ENCODE results near the gene PSORS1C2. TPM values are rescaled to one million over a fixed set of nuclear protein-coding genes. Genes with fewer than 3 reads are reported as not detected.

Gene PSORS1C2
- total RNA-seq, 1 donor from 2014 or later: not detected

Other genes with a start within 250 kb of the PSORS1C2 start
- gene GTF2H4, start 230.9 kb downstream of the PSORS1C2 start, total RNA-seq: 35.9 and 36.0 TPM in 2 replicates
- gene VARS2, start 224.8 kb downstream of the PSORS1C2 start, total RNA-seq: 39.2 and 47.2 TPM in 2 replicates
- not detected in 2 replicates for gene SFTA2, start 206.9 kb downstream of the PSORS1C2 start, total RNA-seq
- not detected in 2 replicates for gene MUCL3, start 198.1 kb downstream of the PSORS1C2 start, total RNA-seq
- gene MUC21, start 155.3 kb downstream of the PSORS1C2 start, total RNA-seq: not detected in 2 replicates
- not detected in 2 replicates for gene MUC22, start 128.6 kb downstream of the PSORS1C2 start, total RNA-seq
- not detected in 2 replicates for gene C6orf15, start 26.5 kb downstream of the PSORS1C2 start, total RNA-seq
- gene PSORS1C1, start 24.3 kb downstream of the PSORS1C2 start, total RNA-seq: not detected in 2 replicates
- not detected in 2 replicates for gene CDSN, start 18.6 kb downstream of the PSORS1C2 start, total RNA-seq
- 36.5 and 42.4 TPM in 2 replicates for gene CCHCR1, start 18.7 kb upstream of the PSORS1C2 start, total RNA-seq
- gene TCF19, start 19.5 kb upstream of the PSORS1C2 start, total RNA-seq: 67.2 and 67.6 TPM in 2 replicates
- not detected in 2 replicates for gene POU5F1, start 31.6 kb upstream of the PSORS1C2 start, total RNA-seq
- gene HLA-C, start 133.0 kb upstream of the PSORS1C2 start, total RNA-seq: 1,723 and 1,765 TPM in 2 replicates
- 6,139 and 6,208 TPM in 2 replicates for gene HLA-B, start 218.1 kb upstream of the PSORS1C2 start, total RNA-seq